ENCODE measurements around the gene CAPN9.
"Not testable (repeated sequence)": the region's sequence is repeated elsewhere in the genome, so short reads cannot be mapped to it uniquely, and the experiment has no call there.

The CAPN9 gene, protein sequence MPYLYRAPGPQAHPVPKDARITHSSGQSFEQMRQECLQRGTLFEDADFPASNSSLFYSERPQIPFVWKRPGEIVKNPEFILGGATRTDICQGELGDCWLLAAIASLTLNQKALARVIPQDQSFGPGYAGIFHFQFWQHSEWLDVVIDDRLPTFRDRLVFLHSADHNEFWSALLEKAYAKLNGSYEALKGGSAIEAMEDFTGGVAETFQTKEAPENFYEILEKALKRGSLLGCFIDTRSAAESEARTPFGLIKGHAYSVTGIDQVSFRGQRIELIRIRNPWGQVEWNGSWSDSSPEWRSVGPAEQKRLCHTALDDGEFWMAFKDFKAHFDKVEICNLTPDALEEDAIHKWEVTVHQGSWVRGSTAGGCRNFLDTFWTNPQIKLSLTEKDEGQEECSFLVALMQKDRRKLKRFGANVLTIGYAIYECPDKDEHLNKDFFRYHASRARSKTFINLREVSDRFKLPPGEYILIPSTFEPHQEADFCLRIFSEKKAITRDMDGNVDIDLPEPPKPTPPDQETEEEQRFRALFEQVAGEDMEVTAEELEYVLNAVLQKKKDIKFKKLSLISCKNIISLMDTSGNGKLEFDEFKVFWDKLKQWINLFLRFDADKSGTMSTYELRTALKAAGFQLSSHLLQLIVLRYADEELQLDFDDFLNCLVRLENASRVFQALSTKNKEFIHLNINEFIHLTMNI

DNA sequence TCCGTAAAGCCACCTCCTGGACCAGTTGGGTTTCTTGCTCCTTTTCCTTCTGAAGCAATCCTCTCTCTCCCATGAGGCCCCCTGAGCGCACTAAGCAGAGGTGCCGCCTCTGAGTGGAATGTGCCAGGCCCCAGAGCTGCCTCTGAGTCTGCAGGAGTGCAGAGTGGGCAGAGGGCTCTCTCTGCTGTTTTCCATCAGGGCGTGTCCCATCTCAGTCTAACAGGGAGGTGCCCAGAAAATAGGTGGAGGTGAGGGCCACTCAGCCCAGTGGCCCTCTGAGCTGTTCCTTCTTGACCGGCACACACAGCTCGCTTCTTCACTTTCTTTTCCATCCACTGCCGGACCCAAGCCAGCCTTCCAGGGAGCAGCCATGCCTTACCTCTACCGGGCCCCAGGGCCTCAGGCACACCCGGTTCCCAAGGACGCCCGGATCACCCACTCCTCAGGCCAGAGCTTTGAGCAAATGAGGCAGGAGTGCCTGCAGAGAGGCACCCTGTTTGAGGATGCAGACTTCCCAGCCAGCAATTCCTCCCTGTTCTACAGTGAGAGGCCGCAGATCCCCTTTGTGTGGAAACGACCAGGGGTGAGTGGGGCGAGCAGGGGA lies at the start of gene CAPN9:
Gene CAPN9 (plus strand): TSS at position 262 of the 604 bp plus-strand sequence. CDS start 109 bp downstream, at position 371.
- DNase-seq (ENCODE audit: low spot score) = no peak

DNA sequence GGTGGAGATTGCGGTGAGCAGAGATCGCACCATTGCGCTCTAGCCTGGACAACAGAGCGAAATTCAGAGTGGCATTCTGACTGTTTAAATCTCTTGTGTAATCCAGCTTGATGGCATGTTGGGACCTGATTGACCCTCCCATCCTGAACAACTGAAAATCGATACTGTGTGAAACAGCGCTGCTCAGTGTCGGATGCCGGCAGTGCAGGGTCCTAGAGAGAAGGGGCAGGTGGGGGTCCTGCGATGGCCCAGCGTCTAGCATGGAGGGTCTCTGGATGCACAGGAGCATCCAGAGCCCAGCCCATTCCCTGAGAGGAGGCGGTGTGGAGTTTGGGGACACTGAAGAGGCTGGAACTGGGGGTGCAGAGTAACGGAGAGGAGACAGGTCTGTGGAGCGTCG lies 49.1 kb upstream of the CAPN9 start:
- DNase-seq (ENCODE audit: low spot score) = no peak

DNA sequence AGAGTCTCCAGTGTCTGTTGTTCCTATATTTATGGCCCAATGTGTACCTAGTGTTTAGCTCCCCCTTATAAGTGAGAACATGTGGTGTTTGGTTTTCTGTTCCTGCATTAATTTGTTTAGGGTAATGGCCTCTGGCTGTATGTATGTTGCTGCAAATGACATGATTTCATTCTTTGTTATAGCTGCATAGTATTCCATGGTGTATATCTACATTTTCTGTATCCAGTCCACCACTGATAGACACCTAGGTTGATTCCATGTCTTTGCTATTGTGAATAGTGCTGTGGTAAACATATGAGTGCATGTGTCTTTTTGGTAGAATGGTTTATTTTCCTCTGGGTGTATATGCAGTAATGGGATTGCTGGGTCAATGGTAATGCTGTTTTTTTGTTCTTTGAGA lies 48.2 kb upstream of the CAPN9 start:
- DNase-seq (ENCODE audit: low spot score) = not testable (repeated sequence)

DNA sequence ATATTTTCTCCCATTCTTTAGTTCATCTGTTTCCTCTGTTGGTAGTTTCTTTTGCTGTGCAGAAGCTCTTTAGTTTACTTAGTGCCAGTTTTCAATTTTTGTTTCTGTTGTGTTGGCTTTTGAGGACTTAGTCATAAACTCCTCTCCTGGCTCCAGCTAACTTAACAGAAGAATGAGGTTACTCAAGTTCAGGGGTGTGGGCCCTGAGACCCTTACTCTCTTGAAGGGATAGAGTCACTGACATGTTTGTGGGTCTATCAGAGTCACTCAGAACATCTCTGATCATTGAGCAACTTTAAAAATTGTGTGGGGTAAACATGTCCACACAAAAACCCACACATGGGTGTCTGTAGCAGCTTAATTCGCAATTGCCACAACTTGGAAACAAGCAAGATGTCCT lies 47.5 kb upstream of the CAPN9 start:
- no peak for DNase-seq (ENCODE audit: low spot score)

DNA sequence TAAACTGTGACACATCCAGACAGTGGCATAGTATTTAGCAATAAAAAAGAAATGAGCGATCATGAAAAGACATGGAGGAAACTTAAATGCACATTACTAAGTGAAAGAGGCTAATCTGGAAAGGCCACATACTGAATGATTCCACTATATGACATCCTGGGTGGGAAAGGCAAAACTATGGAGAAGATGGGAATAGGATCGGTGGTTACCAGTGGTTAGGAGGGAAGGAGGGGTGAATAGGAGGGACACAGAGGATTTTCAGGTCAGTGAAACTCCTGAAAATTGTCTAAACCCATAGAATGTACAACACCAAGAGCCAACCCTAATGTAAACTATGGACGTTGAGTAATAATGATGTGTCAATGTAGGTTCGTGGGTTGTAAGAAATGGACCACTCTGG lies 47.1 kb upstream of the CAPN9 start:
- no peak for DNase-seq (ENCODE audit: low spot score)

DNA sequence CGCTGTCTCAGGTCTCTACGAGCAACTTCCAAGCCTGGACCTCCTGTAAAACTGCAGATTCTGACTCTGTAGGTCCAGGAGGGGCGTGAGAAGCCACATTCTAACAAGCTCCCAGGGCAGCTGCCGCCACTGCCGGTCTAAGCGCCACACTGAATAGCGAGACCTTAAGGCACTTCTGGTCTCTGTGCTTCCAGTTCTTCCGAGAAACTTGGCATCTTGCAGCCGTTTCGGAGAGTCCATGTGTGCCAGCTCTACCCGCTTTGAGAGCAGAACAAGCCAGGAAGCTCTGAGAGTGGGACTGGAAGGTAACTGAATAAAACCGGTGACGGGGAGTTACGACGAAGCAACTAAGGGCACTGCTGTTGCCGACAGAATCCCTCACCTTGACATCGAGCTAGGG lies 45.8 kb upstream of the CAPN9 start:
- DNase-seq (ENCODE audit: low spot score) = peak; percentile 63

DNA sequence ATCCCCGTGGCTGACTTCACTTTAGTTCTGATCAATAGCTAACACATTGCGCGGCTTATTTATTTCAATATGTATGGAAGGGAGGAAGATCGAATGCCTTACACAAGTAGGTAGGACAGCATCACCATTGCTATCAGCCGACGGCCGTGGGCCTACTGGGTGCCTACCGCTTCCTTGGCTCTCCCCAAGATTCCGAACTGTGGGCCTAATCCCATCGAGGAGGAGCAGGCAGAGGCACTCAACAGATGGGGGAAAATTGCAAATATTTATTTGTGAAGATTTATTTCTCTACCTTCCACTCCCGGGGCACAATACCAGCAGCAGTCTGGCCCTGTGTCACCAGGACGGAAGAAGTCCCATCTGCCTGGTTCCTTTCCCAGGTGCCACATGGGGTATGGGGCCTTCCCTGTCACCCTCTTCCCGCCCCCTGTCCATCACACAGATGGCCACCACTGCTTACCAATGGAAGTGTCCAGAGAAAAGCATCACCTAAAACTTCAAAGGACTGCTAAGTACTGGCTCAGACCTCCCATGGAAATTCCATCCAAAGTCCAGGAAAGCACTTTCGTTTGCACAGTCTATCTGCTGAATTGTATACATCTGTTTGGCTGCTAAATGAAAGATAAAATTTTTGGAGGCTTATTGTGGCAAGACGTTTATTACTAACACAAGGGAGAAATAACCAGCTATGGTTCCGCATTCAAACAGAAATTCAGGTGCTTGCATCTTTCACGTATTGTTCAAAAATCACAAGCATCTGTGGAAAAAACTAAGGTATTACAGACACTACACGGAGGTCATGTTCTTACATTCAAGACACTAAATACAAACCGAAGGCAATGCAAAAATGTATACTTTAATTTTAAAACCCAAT lies 45.1 kb upstream of the CAPN9 start:
- no peak for DNase-seq (ENCODE audit: low spot score)

DNA sequence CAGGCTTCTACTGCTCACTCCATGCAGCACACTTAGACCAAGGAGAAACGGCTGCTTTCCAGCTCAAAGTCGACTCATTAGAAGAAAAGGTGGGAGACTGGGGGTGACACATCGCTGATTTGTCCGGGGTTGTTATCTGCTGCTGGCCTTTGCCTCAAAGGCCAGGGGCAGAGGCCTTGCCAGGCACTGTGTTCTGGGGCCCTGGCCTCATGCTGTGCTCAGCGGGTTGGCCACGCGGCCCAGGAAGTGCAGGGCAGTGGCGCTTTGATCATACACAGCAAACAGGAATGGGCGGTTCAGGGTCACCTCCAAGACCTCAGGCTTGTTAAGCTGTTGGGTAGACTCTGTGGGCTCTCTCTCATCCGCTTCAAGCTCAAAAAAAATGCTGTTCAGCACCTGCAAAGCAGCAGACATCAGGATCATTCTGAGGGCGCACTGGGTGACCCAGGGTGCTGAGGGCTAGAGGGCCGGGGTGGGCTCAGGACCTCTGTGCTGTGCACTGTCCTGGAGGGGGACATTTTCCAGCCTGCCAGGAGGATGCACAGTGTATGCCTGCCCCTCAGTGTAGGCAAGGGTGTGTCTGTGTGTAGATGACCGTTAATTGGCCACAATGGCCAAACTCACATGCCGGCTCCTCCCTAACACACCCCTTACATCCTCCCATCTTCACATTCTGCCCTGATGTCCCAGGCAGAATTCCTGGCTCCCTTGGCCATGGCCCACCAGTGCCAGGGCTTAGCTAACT lies 44.1 kb upstream of the CAPN9 start:
- DNase-seq (ENCODE audit: low spot score) = no peak

DNA sequence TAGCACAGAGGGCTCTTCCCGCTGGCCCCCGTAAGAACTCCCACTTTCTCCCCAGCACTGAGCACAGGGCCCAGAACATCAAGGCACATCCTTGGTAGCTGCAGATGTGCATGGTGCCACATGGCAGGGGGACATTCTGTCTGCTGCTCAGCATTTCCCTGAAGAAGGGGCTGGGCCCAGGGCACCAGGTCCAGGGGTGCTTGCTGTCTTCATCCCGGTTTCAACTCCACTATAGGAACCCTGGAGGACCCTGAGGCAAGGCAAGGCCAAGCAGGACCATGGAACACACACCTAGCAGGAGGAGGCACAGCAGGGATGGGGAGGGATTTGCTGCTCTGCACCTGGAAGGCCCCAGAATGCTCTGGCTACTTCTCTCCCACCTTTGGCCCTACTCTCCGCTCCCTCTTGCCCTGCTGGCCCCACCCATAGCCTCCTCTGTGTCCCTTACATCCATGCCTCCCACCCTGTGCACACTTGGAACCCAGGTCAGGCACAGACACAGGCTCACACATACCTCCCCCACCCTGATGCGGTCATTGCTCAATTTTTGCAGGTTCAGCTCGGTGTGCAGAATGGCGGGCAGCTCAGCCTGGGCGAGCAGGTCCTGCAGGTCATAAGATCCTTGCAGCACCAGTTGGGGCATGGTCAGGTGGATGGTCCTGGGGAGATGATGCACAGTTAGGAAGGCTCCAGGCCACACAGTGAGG lies 43.4 kb upstream of the CAPN9 start:
- DNase-seq (ENCODE audit: low spot score) = no peak

DNA sequence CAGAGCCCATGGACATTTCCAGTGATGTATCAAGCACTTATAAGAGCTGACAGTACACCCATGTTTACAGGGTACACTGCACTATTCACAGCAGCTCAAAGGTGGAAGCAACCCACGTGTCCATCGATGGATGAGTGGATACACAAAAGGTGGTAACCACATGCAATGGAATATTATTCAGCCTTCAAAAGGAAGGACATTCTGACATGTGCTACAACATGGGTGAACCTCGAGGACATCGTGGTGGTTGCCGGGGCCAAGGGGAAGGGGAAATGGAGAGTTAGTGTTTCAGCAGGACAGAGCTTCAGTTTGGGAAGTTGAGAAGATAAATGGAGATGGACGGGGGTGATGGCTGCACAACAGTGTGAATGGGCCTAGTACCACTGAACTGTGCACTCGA lies 42.4 kb upstream of the CAPN9 start:
- DNase-seq (ENCODE audit: low spot score) = no peak

DNA sequence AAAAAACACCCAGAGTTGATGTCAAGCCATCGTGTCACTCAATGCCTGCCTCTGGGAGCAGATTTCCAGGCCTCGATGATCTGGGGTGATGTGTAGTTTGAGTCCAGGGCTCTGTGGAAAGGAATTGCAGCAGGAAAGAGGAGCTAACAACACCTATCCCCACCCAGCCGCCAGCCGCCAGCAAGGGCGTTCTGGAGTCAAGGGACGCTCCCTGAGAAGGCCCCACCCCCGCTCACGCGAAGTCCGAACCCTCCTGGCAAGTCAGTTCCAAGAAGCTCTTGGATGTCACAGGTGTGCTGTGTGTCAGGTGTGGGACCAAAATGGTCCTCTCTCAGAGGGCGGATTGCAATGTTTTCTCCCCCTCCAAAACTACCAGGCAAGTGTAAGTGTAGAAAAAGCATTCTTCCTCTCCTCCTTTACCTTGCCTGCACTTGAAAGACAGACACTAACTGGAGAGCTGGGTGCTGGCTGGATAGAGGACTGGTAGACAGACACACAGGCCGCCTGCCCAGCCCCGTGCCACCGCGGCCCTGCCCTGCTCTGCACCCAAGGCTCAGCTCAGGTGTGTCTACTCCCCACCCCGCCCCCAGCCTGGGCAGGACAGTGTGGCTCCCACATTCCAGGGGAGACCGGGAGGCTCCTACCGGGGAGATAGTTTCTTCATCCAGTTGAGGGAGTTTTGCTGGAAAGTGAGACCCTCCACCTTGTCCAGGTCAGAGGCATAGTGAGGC lies 41.7 kb upstream of the CAPN9 start:
- DNase-seq (ENCODE audit: low spot score) = no peak

DNA sequence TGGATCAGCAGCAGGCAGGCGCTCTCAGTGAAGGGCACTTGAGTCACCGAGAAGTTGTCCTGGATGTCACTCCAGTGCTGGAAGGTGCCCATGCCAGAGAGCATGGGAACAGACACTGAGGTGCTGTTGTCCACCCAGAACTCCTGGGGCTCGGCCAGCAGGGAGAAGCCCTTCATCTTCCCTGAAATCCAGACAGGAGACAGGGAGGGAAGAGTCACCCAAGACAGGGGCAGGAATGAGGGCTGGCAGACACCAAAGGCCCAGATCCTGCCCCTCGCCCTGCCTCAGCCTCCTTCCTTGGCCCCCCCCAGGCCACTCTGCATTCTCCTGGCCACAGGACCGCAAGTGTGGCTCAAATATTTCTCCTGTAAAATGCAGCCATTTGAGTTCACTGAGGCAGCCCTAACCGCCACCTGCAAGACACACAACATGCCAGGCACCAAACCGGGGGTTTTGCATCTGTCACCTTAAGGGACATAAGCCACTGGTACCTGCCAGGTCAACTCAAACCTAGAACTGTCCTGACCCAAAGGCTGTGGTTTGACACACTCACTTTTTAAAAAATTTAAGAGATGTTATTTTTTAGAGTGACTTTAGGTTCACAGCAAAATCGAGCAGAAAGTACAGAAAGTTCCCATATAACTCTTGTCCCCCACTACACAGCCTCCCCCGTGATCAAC lies 41.0 kb upstream of the CAPN9 start:
- no peak for DNase-seq (ENCODE audit: low spot score)

DNA sequence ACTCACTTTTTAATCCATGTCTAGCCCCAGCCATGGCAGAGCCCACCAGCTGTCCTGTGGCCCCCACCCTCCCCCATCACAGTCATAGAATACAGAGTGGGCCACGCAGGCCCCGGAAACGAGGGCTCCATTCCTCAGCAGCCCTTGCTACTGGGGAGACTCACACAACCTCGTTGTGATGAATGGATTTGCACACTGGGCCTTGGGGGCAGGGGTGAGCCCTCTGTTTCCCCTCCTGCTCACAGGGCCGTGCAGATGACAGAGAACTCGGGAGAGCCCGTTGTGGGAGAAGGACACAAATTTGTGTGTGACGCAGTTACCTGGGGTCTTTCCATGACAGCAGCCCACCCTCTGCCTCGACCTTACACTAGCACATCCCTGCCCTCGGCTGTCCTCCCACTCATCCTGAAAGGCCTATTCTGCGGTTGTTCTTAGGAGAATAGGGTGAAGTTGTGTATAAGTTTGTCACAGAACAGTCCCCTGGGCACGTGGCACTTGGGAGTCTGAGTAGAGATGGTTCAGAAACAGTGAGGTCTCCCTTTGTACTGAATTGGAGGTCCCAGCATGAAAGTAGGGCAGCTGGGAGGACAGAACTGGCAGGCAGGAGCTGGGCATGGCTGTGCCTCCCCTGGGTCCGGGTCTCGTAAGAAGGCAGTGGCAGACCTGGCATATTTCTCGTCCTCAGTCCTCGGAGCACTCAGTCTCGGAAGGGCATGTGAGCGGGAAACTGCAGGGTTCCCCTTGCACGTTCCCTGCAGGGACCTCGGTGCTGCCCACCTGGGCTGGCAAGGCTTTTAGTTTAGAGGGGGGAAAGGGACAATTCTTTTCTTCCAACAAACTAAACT lies 40.1 kb upstream of the CAPN9 start:
- no peak for DNase-seq (ENCODE audit: low spot score)

DNA sequence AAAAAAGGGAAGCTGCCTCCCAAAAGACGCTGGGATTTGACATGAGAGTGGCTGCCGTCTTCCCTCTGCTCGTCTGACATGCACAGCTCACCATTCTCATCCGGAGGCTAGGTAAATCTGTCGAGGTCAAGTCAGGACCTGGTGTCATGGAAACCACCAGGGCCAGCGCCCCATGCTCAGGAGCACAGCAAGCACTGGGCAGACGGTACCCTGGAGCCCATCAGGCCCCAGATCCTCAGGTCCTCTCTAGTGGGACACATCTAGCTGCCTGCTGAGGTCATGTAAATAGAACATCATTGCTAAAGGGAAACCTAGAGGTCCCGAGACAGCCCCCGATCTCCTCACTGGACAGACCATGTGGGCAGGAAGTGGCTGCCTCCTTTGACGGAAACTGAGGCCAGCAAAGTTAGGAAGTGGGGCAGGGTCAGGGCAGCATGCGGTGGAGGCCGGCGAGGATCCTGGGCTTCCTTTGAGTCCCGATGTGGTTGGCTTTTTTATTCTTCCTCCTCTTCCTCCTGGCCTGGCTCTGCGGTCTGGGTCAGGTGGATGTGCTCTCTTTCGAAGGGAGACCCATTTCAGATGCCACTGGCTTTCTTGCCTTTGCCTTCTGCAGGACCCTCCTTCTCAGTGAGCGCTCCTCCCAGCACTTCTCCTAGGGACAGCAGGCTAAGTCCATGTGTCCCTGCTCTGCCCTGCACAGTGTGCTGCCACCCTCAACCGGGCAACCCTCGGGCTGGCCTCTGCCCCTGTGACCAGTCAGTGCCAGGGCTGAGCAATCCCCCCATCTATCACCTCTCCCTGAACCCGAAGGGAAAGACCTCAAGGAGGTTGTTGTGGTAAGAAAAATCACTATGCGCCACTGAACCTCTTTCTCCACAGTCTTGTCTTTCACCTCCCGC lies 39.2 kb upstream of the CAPN9 start:
- no peak for DNase-seq (ENCODE audit: low spot score)

DNA sequence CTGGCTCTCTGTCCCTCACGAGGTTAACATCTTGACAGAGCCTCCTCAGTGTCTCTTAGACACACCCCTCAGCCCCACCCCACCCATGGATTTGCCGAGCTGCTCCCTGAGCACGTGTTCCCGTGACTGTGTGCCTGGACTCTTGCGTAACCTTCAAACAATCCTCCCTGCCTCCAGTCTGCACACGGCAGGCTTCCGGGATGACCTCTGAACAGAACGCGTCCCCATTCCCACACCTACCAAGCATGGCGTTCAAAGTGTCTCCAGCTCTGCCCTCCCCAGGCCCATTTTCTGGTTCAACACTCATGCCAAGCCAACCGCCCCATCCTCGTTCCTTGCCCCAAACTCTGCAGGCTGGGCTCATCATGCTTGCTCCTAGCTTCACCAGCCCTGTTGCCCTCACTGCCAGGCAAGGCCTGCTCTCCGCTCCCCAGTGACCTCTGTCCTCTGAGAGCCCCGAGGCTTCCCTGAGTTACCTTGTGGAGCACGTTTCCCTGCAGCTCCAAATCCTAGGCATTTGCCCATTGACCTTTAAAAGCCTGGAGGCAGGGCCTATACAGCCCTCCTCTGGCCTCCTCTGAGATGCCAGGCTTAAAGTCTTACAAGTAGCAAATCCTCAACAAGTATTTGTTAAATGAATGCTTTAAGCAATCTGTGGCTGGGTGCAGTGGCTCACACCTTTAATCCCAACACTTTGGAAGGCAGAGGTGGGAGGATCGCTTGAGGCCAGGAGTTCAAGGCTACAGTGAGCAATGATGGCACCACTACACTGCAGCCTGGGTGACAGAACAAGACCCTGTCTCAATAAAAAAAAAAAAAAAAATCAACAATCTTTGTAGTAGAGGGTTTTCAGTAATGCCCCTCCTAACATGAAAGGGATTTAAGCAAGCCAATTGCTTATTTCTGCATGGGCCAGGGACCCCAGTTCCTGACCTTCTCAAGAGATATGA lies 38.3 kb upstream of the CAPN9 start:
- DNase-seq (ENCODE audit: low spot score) = no peak

Measured in globus pallidus (tissue), 1 donor.